IMR-90 (cell line): ENCODE data around the gene SPHK1. TPM values are rescaled to one million over a fixed set of nuclear protein-coding genes. Genes with fewer than 3 reads are reported as not detected.

Experiments used
- ATAC-seq: fragments of 200-7000 bp; cut with Tn5 transposase; 2 replicates; pipeline ENCODE4 v1.9.1; 2020; ENCODE audit warnings: low read depth, mild to moderate bottlenecking, moderate library complexity
- BruUV-seq: library from RNA; stranded (reverse); fragments of 400-500 nt; replicated peaks from 2 replicates; lab custom pipeline; 2021; lab: Mats Ljungman, UMichigan
- CTCF ChIA-PET: fragments of 300-600 bp; formaldehyde crosslinking; extraction: SDS; loops from one replicate; lab custom pipeline; 2021; ENCODE audit warnings: antibody characterized with exemption; lab: Yijun Ruan, JAX
- POLR2A ChIA-PET: fragments of 300-600 bp; sonication (Branson Sonifier 250); formaldehyde crosslinking; loops from one replicate; lab custom pipeline; 2022; ENCODE audit warnings: antibody characterized with exemption; ENCODE audit not compliant: unreplicated experiment; lab: Charles Lee
- DNase-seq: peaks from one replicate; pipeline ENCODE4 v3.0.0; 2013
- H2AFZ ChIP-seq: replicated peaks from 2 replicates; pipeline ENCODE3; 2013; ENCODE audit warnings: low read length, mild to moderate bottlenecking; ENCODE audit not compliant: poor library complexity
- H2AK5ac ChIP-seq: 2 replicates; pipeline ENCODE4 v1.6.1; 2013; ENCODE audit warnings: low read depth, low read length, inconsistent platforms
- H2AK9ac ChIP-seq: replicated peaks from 2 replicates; pipeline ENCODE3; 2013; ENCODE audit warnings: mild to moderate bottlenecking, low read depth, low read length, moderate library complexity; ENCODE audit not compliant: poor library complexity
- H2BK120ac ChIP-seq: 2 replicates; pipeline ENCODE4 v1.6.1; 2013; ENCODE audit warnings: low read depth, low read length, inconsistent platforms
- H2BK15ac ChIP-seq: 3 replicates; pipeline ENCODE4 v1.6.1; 2013; ENCODE audit warnings: low read depth, low read length, inconsistent platforms
- H2BK20ac ChIP-seq: 2 replicates; pipeline ENCODE4 v1.6.1; 2013; ENCODE audit warnings: low read depth, mild to moderate bottlenecking, inconsistent platforms, low read length, moderate library complexity
- H2BK5ac ChIP-seq: 2 replicates; pipeline ENCODE4 v1.6.1; 2013; ENCODE audit warnings: mild to moderate bottlenecking, low read depth, low read length, inconsistent platforms; ENCODE audit not compliant: poor library complexity, severe bottlenecking
- H3K14ac ChIP-seq: replicated peaks from 2 replicates; pipeline ENCODE4 v1.6.1; 2013; ENCODE audit warnings: low read depth, low read length, inconsistent platforms
- H3K18ac ChIP-seq: 2 replicates; pipeline ENCODE4 v1.6.1; 2013; ENCODE audit warnings: low read depth, low read length, control low read depth
- H3K23ac ChIP-seq: 2 replicates; pipeline ENCODE4 v1.6.1; 2013; ENCODE audit warnings: low read depth, low read length, inconsistent platforms
- H3K27ac ChIP-seq: 2 replicates; pipeline ENCODE4 v1.5.1; 2013; ENCODE audit warnings: mild to moderate bottlenecking, control low read depth, low read length; ENCODE audit not compliant: insufficient read depth
- H3K27me3 ChIP-seq: 2 replicates; pipeline ENCODE4 v1.6.1; 2013; ENCODE audit warnings: low read length; ENCODE audit not compliant: control insufficient read depth, insufficient read depth
- H3K36me3 ChIP-seq: 2 replicates; pipeline ENCODE4 v1.6.1; 2013; ENCODE audit warnings: low read length, mixed read lengths; ENCODE audit not compliant: control insufficient read depth, insufficient read depth
- H3K4ac ChIP-seq: 2 replicates; pipeline ENCODE4 v1.6.1; 2013; ENCODE audit warnings: low read depth, low read length, inconsistent platforms
- H3K4me1 ChIP-seq: 2 replicates; pipeline ENCODE4 v1.6.1; 2013; ENCODE audit warnings: low read length, mixed read lengths; ENCODE audit not compliant: control insufficient read depth, insufficient read depth
- H3K4me2 ChIP-seq: 2 replicates; pipeline ENCODE4 v1.6.1; 2013; ENCODE audit warnings: low read depth, mild to moderate bottlenecking, control low read depth, low read length, moderate library complexity
- H3K4me3 ChIP-seq: 2 replicates; pipeline ENCODE4 v1.5.1; 2013; ENCODE audit warnings: low read depth, mild to moderate bottlenecking, control low read depth, low read length, moderate library complexity; ENCODE audit not compliant: insufficient read depth
- H3K56ac ChIP-seq: 2 replicates; pipeline ENCODE4 v1.6.1; 2013; ENCODE audit warnings: low read length, inconsistent platforms; ENCODE audit not compliant: insufficient read depth; ENCODE audit errors: extremely low read depth
- H3K79me1 ChIP-seq, 2 experiments: 2 replicates each; pipeline ENCODE4 v1.6.1; 2013; ENCODE audit warnings: low read length in 2 of 2, inconsistent platforms in 1 of 2, low read depth in 1 of 2
- H3K9ac ChIP-seq: 2 replicates; pipeline ENCODE4 v1.6.1; 2013; ENCODE audit warnings: low read depth, low read length, control low read depth
- H3K9me1 ChIP-seq: 2 replicates; pipeline ENCODE4 v1.6.1; 2013; ENCODE audit warnings: low read length, inconsistent platforms; ENCODE audit not compliant: insufficient read depth
- H3K9me3 ChIP-seq: 2 replicates; pipeline ENCODE4 v1.6.1; 2013; ENCODE audit warnings: low read length; ENCODE audit not compliant: control insufficient read depth, insufficient read depth
- H4K20me1 ChIP-seq: 2 replicates; pipeline ENCODE4 v1.6.1; 2013; ENCODE audit warnings: low read length, inconsistent platforms; ENCODE audit not compliant: insufficient read depth
- H4K5ac ChIP-seq: 2 replicates; pipeline ENCODE4 v1.6.1; 2013; ENCODE audit warnings: mild to moderate bottlenecking, low read depth, low read length, control low read depth
- H4K8ac ChIP-seq, 2 experiments: 2 replicates each; pipeline ENCODE4 v1.6.1; 2013; ENCODE audit warnings: low read depth in 2 of 2, low read length in 2 of 2, control low read depth in 1 of 2, inconsistent platforms in 1 of 2
- H4K91ac ChIP-seq: 2 replicates; pipeline ENCODE4 v1.6.1; 2013; ENCODE audit warnings: low read depth, low read length, inconsistent platforms; ENCODE audit not compliant: insufficient read depth
- CTCF ChIP-seq: conservative IDR thresholded peaks from 2 replicates; pipeline ENCODE4 v1.5.1; 2012; ENCODE audit warnings: mild to moderate bottlenecking, low read depth, low read length, improper control_type of control experiment
- MAFK ChIP-seq: IDR thresholded peaks from 2 replicates; pipeline ENCODE4 v1.6.1; 2012; ENCODE audit warnings: low read depth, low read length, improper control_type of control experiment
- MAZ ChIP-seq: IDR thresholded peaks from 2 replicates; pipeline ENCODE4 v1.6.1; 2012; ENCODE audit warnings: low read depth, mild to moderate bottlenecking, low read length, improper control_type of control experiment, moderate library complexity, borderline replicate concordance
- MXI1 ChIP-seq: IDR thresholded peaks from 2 replicates; pipeline ENCODE4 v1.6.1; 2012; ENCODE audit warnings: low read depth, mild to moderate bottlenecking, low read length, moderate library complexity, borderline replicate concordance
- NFE2L2 ChIP-seq: fragments of 150-350 bp; IDR thresholded peaks from 2 replicates; pipeline ENCODE4 v1.6.1; 2016; ENCODE audit warnings: low read depth, mild to moderate bottlenecking, low read length
- POLR2A ChIP-seq: IDR thresholded peaks from 2 replicates; pipeline ENCODE4 v1.6.1; 2012; ENCODE audit warnings: mild to moderate bottlenecking, low read depth, low read length
- RAD21 ChIP-seq: IDR thresholded peaks from 2 replicates; pipeline ENCODE4 v1.6.1; 2012; ENCODE audit warnings: low read length, improper control_type of control experiment
- RFX5 ChIP-seq: IDR thresholded peaks from 2 replicates; pipeline ENCODE4 v1.8.0; 2012; ENCODE audit warnings: low read depth, mild to moderate bottlenecking, low read length, moderate library complexity
- WGBS, 2 experiments: methylation state at CpG; one replicate each; pipeline versions ENCODE4 v1.1.5 to v1.1.7; 2013; ENCODE audit warnings: missing lambda C conversion rate in 2 of 2; ENCODE audit not compliant: insufficient read length in 1 of 2; ENCODE audit errors: extremely low coverage in 2 of 2; 5-methylcytosine and 5-hydroxymethylcytosine counted together
- dilution Hi-C: fragments of 300-500 bp; cut with HindIII; formaldehyde crosslinking; loops from one replicate; pipeline ENCODE4 v1.14.3; 2018; ENCODE audit warnings: low sequenced_read_pairs; ENCODE audit not compliant: unreplicated experiment
- in situ Hi-C: fragments of 300-500 bp; cut with MboI; formaldehyde crosslinking; loops from 3 replicates; pipeline ENCODE4 v1.14.3; 2019; ENCODE audit warnings: low sequenced_read_pairs, inconsistent platforms, mixed read lengths
- intact Hi-C: fragments of 100-400 bp; cut with micrococcal nuclease; formaldehyde crosslinking; loops from 2 replicates; pipeline ENCODE4 v1.10.0; 2022
- polyA plus RNA-seq, 3 experiments: library from polyadenylated mRNA; depleted of rRNA; stranded (reverse); fragments of >200 nt; gene quantifications; 2 replicates each; pipeline ENCODE4 v1.2.3, GENCODE V29; 2012; ENCODE audit warnings: low replicate concordance in 1 of 3
- total RNA-seq: library from RNA; depleted of rRNA; stranded (reverse); fragments of >200 nt; gene quantifications from 2 replicates; pipeline ENCODE4 v1.2.3, GENCODE V29; 2012

The SPHK1 gene
- total and polyA plus RNA-seq, 2 of the 4 experiments (the other 2 are of a cell fraction), result 44.4 to 82.7 TPM

- TF ChIP-seq MAZ, result no peak
- TF ChIP-seq RAD21, result no peak
- TF ChIP-seq RFX5, result no peak
Observed at GRCh38 chr17:76422860-76423259, 38.5 kb downstream of the SPHK1 start (continued).

GRCh38 chr17:76426853-76427252 lies 42.4 kb downstream of the SPHK1 start:
- Histone ChIP-seq H4K8ac (no peak overlapping the region), H3K36me3 (peaks cover 5% of the 10 kb centered on the region; the same call in 1 of the 2 replicates), H3K9me3 (no peaks in the 10 kb centered on the region), H3K9me1 (peaks cover 16% of the 10 kb centered on the region), H4K5ac (no peak overlapping the region; the same call in 1 of the 2 replicates), H3K18ac (no peak overlapping the region; the same call in 1 of the 2 replicates), H2BK20ac (no peak overlapping the region), H3K4me3 (no peak overlapping the region), H4K91ac (no peak overlapping the region), H3K27ac (no peak overlapping the region), H3K4ac (peak overlapping the region; percentile 13; the same call in 1 of the 2 replicates), H2AK9ac (no peak overlapping the region), H3K56ac (no peak overlapping the region), H2BK5ac (no peak overlapping the region), H2AFZ (no peak overlapping the region), H4K20me1 (peaks cover 63% of the 10 kb centered on the region), H2AK5ac (no peak overlapping the region), H3K79me1 (peaks cover 37 to 74% of the 10 kb centered on the region in 2 experiments), H3K23ac (no peak overlapping the region), H2BK120ac (no peak overlapping the region), H3K14ac (no peak overlapping the region), H3K27me3 (no peaks in the 10 kb centered on the region), H2BK15ac (no peak overlapping the region), H3K4me2 (no peak overlapping the region), H3K4me1 (peaks cover 9% of the 10 kb centered on the region), H3K9ac (no peak overlapping the region)
- ChIA-PET POLR2A (no interaction called here), CTCF (interaction anchor here (1.1 kb wide), 1 partner anchor 29 kb away, joined by 3 read pairs; no protein-coding TSS in a partner anchor)
- intact Hi-C loops (no loop called here), in situ Hi-C loops (no loop called here), dilution Hi-C loops (no loop called here)
- no peak for TF ChIP-seq RAD21
- TF ChIP-seq MAFK, result no peak
- no peak for TF ChIP-seq RFX5
- no peak for TF ChIP-seq MXI1
- no peak for TF ChIP-seq CTCF
- TF ChIP-seq MAZ, result no peak
- TF ChIP-seq POLR2A, result no peak
- TF ChIP-seq NFE2L2, result no peak
- ATAC-seq (no peak; the same call in 1 of the 2 replicates), DNase-seq (no peak)
- BruUV-seq, result no TSS peak
- WGBS, 2 experiments, result no CpG with 5 or more reads among the region's 3 CpGs
